Measurements from ENCODE around the gene YY1. TPM values are rescaled to one million over a fixed set of nuclear protein-coding genes. Genes with fewer than 3 reads are reported as not detected.

The YY1 gene
- total RNA-seq, 4 donors from 2014 or later = 43.7 to 51.8 (median 48.5) TPM

DNA sequence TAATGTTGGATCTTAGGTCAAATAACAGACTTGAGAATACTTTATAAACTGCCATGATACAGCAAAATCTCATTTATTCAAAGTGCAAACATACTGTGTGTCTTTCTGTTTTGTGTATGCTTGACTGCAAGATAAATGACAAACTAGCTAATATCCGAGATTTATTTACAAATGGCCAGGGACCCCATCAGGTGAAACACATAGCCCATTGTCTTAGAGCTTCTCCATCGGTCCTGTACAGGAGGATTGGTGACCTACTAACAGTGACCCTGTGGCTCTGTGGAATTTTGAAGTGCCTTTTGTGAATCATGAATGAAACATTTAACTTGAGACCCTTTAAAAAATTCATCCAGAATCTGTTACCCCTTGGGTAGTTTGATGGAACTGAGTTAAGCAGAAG is 40.2 kb downstream of the YY1 start:
- TF ChIP-seq, protein P1, sequence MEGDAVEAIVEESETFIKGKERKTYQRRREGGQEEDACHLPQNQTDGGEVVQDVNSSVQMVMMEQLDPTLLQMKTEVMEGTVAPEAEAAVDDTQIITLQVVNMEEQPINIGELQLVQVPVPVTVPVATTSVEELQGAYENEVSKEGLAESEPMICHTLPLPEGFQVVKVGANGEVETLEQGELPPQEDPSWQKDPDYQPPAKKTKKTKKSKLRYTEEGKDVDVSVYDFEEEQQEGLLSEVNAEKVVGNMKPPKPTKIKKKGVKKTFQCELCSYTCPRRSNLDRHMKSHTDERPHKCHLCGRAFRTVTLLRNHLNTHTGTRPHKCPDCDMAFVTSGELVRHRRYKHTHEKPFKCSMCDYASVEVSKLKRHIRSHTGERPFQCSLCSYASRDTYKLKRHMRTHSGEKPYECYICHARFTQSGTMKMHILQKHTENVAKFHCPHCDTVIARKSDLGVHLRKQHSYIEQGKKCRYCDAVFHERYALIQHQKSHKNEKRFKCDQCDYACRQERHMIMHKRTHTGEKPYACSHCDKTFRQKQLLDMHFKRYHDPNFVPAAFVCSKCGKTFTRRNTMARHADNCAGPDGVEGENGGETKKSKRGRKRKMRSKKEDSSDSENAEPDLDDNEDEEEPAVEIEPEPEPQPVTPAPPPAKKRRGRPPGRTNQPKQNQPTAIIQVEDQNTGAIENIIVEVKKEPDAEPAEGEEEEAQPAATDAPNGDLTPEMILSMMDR (IDR thresholded peaks at IDR 0.05; ENCODE audit: low read depth) = no peak

- TF ChIP-seq, protein P1 (IDR thresholded peaks at IDR 0.05; ENCODE audit: low read depth) = no peak
Measured at GRCh38 chr14:100279563-100279962, 40.6 kb downstream of the YY1 start.

DNA sequence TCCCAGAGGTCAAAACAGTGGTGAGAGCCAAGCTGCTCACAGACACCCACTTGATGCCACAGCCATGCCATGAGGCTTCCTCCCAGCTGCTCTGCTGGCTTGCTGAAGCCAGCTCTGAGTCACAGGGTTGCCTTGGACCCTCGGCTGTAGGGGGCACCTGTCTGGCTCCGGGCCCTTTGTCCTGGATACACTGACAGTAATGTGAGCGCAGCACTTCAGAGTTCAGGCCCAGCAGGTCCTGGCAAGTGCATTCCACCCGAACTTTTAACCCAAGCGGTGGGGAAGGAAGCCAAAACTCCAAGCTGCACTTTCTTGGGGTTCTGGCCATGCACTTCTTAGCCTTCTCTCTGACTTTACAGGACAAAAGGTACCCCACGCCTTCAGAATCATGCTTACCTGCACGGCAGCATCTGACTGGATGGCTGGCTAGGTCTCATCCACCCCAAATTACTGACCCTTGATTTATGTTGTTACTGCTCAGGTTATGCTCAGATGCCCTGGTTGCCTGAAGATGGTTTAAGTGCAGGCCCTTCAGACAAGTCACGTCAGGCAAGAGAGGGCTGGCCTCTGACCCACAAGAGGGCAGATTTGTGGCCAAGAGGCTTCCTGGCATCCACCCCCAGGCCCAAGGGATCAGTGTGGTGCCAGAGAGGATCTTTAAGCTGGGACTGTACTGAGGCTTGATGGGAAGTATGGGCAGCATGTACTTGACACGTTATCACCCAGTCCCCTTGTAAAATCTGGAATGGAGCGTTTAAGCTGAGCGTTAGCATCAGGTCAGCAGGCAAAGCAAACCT is 42.5 kb downstream of the YY1 start:
- TF ChIP-seq, protein P1 (IDR thresholded peaks at IDR 0.05; ENCODE audit: low read depth) = no peak

- TF ChIP-seq, protein P1 (IDR thresholded peaks at IDR 0.05; ENCODE audit: low read depth) = no peak
Measured at GRCh38 chr14:100282083-100282350, 43.1 kb downstream of the YY1 start.

DNA sequence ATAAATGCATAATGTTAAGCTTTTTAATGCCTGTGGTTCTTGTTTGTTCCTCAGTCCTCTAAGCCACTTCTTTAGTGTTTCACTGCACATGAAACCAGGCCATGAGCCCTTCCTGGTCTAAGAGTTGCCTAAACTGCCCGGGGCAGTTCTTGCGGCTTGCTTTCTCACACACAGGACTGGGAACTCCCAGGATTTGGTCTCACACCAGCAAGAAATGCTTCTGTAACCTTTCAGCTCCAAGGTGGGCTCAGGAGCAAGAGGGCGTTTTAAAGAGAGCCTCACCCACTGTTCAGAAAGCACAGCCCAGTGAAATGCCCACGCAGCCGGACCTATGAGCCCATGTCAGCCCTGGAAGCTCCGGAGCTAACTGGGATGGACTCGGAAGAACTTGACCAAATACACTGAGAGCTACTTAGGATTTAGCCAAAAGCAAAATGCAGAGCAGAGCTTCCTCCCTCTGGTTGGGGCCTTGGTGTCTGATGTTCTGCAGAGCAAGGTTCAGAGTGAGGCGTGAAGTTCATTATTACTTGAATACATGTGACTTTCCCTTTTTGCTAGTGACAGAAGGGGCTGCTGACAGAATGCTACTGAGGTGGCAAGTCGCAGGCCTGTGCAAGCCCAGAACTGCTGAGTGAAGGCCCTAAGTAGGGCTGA is 43.9 kb downstream of the YY1 start:
- TF ChIP-seq, protein P1 (IDR thresholded peaks at IDR 0.05; ENCODE audit: low read depth) = no peak

DNA sequence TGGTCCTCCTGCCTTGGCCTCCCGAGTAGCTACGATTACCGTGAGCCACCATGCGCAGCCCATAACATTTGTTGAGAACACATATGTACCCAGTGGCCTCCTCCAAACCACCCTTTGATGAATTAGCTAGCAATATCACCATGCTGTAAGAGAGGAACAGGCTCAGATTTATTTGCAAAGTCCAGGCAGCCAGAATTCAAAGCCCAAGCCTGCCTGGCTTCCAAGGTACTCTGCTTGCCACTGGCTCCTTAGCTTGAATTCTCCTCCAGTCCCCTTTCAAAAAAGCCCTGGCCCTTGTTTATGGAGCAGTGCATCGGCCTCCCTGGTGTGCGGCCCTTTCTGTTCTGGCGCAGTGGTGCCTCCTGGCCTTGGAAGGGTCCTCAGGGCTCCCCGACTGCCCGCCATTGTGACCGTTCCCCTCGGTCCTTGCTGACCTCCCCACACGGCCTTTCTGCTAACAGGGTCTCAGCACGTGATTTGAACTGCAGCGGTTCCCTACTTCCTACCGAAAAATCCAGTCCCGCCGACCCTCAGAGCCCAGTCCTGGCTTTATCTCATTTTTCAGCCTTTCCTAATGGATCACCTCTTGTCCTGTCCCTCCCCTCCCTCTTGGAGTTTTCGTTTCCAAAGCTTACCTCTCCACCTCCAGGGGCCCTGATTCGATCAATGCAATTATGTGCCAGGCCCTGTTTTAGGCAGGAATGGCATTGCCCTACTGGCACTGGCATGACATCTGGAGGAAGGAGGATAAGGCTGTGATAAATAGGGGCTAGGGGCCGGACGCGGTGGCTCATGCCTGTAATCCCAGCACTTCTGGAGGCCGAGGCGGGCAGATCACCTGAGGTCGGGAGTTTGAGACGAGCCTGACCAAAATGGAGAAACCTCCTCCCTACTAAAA is 45.3 kb downstream of the YY1 start:
- TF ChIP-seq, protein P1 (IDR thresholded peaks at IDR 0.05; ENCODE audit: low read depth) = no peak

Data from subcutaneous adipose tissue (tissue), 4 donors.